HG03103 (cell line): ENCODE data around the gene EXOC3.

Experiments used
- ATAC-seq: cut with Tn5 transposase; IDR thresholded peaks from one replicate; pipeline ENCODE4 v1.9.1; 2021; ENCODE audit warnings: low read depth; ENCODE audit not compliant: unreplicated experiment

Gene EXOC3

DNA sequence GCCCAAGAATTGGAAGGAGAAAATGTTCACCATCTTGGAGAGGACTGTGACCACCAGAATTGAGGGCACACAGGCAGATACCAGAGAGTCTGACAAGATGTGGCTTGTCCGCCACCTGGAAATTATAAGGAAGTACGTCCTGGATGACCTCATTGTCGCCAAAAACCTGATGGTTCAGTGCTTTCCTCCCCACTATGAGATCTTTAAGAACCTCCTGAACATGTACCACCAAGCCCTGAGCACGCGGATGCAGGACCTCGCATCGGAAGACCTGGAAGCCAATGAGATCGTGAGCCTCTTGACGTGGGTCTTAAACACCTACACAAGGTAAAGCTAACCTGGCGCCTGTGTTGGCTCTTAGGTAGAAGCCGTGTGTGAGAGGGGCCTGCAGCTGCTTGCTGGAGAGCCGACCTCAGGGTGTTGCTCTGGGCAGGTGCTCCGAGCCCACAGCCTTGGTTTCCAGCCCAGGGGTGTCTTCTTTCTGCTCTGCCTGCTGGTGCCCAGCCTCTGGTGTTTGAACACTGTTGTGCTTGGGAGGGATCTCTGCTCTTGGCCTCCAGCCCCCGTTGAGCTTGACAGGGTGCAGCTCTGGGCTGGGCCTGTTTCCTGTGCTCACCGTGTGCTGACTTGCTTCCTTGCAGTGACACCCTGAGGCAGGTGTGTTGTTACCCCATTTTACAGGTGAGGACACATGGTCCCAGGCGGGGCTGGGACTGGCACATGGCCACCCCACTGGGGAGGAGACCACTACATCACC lies 10.9 kb downstream of the EXOC3 start:
- ATAC-seq: no peak

DNA sequence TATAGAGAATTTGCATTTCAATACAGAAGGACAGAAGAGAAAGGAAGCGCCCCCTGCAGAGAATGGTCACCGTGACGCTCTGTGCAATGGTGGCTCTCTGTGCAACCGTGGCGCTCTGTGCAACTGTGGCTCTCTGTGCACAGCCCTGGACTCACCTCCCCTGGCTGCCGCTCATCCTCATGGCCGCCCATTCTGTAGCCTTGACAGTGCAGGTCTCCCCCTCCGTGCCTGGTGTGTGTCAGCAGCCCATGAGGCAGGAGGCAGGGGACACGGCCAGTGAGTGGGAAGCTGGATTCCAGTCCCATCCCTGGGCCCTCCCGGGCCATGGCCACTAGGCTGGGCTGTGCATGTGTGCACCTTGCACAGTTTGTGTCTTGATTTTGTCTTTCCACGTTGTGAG lies 12.0 kb downstream of the EXOC3 start:
- no peak for ATAC-seq

DNA sequence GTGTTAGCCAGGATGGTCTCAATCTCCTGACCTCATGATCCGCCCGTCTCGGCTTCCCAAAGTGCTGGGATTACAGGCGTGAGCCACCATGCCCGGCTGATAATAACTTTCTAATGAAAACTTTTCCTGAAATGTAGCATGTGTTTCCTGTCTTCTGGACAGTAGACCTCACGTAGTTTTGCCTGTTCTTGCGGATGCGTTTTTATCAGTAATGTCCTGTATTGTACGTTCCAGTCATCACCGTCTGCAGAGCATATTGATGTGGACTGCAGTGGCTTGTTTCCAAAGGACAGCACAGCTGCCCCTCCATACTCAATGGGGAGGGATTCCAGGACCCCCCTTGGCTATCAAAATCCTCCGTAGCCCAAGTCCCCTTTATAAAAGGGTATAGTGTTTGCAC lies 12.8 kb downstream of the EXOC3 start:
- ATAC-seq: no peak

DNA sequence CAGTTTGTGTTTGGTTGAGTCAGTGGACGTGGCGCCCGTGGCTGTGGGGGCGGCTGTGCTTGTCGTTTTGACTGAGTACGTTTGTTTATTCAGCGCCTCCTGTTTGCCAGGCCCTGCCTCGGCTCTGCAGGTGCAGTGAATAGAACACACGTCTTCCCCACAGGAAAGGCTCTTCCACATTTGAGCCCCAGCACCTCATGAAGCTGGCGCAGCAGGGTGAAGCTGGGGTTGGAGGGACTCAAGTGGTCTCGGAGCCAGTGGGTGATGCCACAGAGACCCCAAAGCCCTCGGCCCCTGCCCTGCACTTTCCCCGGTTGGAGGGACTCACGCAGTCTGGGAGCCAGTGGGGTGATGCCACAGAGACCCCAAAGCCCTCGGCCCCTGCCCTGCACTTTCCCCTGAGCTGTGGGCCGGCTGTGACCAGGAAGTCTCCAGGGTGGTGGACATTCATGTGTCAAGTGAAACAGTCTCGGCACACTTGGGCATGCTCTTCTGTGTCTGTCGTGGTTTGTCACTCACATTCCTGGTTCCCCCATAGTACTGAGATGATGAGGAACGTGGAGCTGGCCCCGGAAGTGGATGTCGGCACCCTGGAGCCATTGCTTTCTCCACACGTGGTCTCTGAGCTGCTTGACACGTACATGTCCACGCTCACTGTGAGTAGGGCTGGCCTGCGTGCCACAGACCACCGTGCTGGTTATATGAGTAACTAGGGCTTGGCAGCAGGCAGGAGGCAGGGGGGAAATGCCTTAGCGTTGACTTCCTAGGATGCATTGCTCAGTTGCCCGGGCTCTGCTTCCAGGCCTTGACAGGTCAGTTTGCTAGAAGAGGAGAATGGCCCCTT lies 13.6 kb downstream of the EXOC3 start:
- no peak for ATAC-seq

DNA sequence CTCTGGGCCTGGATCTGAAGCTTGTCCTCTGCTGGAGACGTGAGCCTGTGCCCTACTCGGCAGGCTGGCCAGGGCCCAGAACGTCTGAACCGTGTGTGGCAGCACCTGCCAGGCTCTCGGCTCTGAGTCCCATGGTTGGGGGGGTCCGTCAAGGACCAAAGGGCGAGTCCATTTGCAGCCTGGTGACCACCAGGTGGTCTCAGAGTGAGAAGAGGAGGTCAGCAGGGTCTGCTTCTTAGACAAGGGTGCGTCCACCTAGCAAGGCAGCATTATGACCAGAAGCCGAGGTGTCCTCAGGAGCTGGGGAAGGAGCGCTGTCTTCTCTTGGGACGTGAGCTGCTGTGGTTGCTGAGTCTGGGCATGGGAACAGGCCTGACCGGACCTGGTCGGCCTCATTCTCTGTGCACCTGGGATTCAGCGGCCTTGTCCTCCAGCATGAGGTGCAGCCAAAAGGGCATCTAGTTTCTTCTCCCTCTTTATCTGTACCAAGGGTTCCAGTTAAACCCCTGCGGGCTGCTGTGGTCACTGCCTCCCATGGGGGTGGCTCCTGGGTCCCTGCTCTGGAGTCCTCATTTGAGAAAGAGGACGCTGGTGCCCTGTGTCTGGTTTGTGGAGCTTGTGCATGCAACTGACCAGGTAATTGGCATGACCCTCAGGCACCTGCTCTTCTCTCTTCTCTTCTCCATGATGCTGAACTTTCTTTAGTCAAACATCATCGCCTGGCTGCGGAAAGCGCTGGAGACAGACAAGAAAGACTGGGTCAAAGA lies 14.4 kb downstream of the EXOC3 start:
- no peak for ATAC-seq

DNA sequence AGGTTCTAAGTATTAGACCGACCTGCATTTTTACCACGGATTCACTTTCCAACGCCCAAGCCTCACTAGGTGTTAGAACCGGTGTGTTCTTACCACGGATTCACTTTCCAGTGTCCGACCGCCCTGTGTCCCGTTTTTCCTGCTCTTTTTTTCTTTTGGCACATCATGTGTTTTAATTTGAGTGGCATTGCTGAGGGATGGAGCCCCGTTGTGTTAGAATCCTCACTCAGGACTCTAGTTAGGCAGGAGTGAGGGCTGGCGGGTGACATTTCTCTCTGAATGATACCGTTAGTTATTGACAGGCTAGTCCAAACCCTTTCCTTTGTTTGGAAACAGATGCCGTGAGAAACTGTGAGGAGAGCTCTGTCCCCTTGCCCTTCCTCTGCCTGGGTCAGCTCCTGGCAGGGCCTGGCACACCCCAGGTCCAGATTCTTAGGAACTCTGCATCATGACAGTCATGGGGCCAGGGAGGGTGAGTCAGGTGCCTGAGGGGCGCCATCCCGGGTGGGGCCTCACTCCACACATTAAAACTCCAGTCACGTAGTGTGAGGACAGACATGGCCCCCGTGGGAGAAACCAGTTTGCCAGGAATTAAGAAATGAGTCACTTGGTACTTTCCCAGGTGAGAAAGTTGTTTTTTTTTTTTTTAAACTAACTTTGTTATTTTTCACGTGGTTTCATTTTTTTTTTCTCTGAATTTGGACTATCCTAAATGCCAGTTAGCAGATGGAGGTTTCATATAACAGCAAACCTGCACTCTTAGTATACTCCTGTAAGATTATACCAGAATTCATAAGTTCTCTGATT lies 15.8 kb downstream of the EXOC3 start:
- ATAC-seq: no peak

DNA sequence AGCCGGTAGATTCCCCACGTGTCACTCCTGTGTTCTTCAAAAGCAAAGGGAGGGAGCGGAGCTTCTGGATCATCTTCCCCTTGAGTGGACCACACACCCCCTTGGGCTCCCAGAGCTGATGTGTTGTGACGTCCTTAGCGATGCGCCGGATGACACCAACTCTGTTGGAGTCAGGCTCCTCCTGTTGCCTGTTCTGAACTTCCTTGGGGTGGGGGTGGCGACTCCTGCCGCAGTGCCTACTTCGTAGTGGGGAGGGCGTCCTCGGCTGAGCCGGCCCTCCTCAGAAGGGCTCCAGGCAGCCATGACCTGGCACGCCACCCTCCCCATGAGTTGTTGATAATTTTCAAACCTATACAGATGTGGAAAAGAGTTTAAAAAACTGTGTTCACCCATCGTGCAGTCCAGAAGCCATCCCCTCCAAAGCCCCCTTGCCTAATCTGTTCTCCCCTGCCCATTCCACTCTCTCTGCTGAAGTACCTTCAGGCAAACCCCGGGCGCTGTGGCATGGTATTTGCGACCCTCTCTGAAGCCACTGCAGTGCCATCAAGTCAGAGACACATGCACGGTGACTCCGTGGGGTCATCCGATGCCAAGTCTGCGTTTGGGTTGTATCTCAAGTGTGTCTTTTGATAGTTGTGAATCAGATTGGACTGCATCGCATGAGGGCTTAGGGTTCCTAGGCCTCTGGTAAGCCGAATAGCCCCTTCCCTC lies 16.7 kb downstream of the EXOC3 start:
- ATAC-seq: no peak

DNA sequence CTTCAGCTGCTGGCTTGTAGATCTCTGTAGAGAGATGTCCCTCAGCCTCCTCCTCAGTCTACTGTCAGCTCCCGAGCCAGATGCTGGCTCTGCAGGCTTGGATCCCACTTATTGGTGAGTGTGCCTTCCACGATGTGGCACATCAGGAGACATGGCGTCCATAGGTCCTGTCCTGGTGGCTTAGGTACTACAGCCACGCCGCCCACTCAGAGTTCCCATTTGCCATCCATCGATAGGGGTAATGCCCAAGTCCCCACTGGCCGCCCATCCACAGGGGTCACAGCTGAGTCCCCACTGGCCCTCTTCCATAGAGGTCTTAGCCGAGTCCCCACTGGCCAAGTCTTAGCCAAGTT lies 17.3 kb downstream of the EXOC3 start:
- no peak for ATAC-seq

DNA sequence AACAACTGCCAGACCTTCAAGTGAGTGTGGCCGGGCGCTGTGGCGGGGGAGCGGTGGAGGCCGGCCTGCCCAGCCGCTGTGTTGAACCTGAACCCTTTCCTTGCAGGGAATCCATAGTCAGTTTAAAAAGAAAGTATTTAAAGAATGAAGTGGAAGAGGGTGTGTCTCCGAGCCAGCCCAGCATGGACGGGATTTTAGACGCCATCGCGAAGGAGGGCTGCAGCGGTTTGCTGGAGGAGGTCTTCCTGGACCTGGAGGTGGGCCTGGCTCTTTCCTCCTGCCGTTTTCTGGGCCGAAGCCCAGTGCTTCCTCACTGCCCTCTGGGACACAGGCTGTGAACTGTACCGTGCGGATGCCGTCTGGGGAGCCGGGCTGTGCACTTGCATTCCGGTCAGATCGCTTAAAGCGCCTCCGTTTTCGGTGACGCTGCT lies 19.1 kb downstream of the EXOC3 start:
- ATAC-seq: no peak

DNA sequence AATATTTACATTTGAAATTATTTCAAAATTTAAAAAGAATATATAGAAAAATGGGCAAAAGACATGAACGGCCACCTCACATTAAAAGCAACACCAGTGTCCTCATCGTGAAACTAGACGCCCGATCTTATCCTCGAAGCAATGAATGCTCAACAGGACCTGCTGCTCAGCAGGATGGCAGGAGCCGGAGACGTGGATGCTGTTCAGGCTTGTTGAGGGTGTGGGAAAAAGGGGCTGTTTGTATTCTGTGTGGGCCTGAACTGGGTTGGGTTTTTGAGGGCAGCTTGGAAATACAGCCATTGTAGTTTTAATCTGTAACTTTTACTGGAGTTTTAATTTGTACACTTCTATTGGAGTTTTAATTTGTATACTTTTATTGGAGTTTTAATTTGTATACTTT lies 20.3 kb downstream of the EXOC3 start:
- no peak for ATAC-seq

DNA sequence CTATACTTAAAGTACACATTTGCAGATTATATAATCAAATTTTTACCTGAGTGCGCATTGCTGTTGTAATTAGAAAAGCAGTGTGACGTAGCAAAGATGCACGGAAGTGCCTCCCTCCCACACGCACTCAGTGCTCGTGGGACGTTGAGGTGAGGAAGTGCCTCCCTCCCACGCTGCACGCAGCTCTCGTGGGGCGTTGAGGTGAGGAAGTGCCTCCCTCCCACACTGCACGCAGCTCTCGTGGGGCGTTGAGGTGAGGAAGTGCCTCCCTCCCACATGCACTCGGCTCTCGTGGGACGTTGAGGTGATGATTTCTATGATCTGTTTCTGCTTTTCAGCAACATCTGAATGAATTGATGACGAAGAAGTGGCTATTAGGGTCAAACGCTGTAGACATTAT lies 21.0 kb downstream of the EXOC3 start:
- no peak for ATAC-seq

DNA sequence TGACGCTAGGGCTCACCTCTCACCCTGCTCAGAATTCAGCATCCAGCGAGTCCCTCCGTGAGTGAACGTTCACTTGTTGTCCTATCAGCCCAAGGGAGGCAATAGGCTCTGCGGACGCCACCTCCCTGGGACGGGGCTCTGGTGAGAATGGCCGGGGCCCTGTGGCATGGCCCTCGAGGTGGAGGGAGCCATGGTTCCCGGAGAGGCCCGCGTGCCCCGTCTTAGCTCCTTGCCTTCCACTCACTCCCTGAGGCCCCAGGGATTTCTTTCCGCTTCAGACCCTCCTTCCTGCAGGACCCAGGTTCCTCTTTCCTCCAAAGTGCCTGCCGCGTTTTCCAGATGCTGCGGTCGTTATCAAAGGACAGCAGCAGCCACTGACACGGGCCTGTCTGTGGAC lies 21.5 kb downstream of the EXOC3 start:
- ATAC-seq: no peak

DNA sequence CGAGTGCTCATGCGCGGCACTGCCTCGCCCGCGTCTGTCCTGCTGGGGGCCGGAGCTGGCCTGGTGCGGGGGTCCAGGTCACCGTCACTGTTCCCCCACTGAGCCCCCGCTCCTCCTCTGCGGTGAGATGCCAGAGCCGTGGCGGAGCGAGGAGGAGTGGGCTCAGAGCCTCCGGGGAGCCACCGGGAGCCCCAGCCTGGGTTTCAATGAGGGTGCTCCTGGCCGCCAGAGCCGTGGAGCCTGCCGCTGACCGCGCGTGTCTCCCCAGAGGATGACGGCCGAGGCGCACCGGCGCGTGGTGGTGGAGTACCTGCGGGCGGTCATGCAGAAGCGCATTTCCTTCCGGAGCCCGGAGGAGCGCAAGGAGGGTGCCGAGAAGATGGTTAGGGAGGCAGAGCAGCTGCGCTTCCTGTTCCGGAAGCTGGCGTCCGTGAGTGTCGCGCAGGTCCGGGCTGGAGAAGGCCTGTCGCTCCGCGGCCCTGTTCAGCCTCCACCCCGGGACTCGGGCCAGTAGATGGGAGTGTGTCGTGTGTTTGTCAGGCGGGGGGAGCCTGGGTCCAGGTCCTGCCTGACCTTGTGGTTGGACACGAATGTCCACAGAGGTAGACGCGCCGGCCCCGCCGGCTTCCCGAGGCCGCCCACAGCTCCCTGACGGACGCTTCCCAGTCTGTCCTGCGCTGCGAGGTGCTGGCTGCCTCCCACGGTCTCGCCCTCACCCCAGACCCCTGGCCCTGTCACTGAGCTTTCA lies 22.0 kb downstream of the EXOC3 start:
- no peak for ATAC-seq

DNA sequence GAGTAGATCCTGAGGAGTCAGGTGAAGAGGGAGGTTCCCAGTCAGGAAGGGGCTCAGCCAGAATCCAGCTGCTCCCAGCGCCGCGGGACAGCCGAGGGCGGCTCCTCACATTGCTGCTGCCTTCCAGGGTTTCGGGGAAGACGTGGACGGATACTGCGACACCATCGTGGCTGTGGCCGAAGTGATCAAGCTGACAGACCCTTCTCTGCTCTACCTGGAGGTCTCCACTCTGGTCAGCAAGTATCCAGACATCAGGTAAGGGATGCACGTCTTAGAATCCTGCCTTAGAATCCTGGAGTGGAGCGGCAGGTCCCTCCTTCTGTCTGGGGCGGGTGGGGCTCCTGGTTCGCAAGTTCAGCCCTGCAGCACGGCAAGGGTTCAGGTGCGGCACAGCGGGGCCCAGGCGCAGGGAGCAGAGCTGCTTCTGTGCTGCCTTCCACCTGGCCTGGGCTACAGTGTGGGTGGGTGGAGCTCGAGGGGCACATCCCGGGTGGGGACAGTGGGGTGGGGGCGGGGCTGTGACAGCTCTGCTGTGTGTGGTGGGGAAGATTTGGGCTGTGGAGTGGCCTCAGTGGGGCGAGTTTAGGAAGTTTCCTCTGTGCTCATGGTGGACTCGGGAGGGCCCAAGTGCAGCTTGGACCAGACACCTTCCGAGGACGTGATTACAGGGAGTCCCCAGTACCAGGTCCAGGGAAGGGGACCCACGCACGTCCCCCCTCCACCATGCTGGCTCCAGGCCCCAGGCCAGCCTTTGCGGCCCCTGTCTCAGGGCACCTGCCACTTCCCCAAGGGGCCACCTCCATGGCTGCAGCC lies 22.8 kb downstream of the EXOC3 start:
- ATAC-seq: no peak

DNA sequence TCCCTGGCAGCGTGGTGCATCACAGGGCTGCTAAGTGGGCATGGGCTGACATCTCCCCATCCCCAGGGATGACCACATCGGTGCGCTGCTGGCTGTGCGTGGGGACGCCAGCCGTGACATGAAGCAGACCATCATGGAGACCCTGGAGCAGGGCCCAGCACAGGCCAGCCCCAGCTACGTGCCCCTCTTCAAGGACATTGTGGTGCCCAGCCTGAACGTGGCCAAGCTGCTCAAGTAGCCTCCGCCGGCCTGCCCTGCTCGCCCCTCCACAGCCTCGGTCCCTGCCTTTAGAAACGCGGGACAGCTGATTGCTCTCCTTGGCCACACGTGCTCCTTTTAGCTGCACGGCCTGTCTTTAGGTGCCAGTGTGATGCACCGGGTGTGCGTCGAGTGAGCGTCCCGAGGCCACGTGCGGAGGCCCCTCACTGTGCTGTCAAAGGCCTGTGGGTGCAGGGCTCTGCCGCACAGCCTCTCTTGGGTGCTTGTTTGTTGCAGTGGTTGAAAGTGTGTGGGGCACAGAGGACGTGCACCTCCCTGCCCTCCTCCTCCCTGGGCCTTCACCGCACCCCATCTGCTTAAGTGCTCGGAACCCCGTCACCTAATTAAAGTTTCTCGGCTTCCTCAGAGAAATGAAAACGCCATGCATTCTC lies 23.8 kb downstream of the EXOC3 start:
- ATAC-seq: no peak

DNA sequence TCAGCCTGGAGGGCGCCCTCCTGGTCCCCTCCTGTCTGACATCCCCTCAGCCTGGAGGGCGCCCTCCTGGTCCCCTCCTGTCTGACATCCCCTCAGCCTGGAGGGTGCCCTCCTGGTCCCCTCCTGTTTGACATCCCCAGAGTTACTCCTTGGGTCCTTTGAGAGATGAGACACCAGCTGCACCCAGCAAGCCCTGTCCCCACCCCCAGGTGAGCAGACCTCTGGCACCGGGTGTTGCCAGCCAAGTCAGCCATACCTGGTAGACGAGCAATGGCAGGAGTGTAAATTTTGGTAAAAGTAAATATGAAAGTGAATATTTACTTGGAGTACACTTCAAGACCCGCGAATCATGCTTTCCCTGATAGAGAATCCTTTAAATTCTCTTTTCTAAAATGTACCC lies 25.4 kb downstream of the EXOC3 start:
- no peak for ATAC-seq

DNA sequence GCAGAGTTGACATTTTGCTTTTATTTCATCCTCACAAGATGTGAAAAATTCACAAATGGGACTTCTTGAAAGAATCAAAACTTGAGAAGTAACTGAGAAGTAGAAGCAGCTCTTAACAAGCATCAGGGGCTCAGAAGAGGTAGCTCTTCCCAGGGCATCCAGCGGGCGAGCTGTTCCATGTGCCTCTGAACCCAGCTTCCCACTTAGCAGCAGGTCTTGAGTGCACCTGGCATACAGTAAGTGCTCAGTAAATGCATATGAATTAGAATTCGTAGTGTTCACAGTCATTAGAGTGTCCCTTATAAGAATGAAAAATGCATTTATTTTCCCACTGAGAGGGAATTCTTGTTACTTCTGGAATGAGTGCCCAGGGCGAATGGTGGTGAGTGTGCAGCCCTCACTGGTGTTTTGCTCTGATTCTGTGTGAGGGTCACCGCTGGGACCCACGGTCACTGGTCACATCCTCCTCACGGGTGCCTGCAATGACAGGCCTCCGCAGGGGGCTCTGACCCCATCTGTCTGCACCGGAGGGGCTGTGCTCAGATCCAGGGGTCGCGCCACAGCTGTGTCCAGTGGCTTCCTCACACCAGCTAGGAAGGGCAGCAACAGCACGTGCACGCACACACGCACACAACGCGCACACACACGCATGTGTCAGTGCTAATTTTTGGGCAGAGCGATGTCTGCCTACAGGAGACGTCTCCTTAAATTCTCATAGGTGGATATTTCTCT lies 26.9 kb downstream of the EXOC3 start:
- ATAC-seq: no peak
